HG03196 (cell line): ENCODE results near the gene CERS5.
A peak's percentile ranks its signal among the peaks of the same experiment; 100 is the strongest.
"Not testable (repeated sequence)": the region's sequence is repeated elsewhere in the genome, so short reads cannot be mapped to it uniquely, and the experiment has no call there.

Experiments used
- ATAC-seq: cut with Tn5 transposase; IDR thresholded peaks from one replicate; pipeline ENCODE4 v1.9.1; 2021; ENCODE audit not compliant: unreplicated experiment

CERS5 gene

GRCh38 chr12:50104417-50105366, 62.5 kb downstream of the CERS5 start:
- ATAC-seq = no peak

GRCh38 chr12:50103767-50104321, 63.3 kb downstream of the CERS5 start, which contains the start of gene GPD1:
GPD1 (plus strand) TSS chr12:50104008; CDS start chr12:50104051, 43 bp downstream.
- no peak for ATAC-seq

DNA sequence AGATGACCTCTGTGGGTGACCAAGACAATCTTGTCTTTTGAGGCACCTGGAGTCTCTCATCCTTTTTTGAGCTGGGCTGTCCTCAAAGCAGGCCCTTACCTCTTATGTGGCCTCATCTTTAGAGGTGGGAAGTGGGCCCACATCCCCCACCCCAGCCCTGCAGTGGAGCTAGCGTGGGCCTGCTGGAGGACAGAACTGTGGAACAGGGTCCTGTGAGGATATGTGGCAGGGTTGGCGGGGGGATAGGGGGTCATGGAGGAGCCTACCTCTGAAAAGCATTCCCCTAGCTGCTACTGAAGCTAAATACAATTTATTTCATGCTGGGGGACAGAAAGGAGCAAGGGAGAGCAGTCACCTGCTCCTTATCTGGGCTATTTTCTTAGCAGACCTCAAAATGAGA, 63.8 kb downstream of the CERS5 start:
- no peak for ATAC-seq

DNA sequence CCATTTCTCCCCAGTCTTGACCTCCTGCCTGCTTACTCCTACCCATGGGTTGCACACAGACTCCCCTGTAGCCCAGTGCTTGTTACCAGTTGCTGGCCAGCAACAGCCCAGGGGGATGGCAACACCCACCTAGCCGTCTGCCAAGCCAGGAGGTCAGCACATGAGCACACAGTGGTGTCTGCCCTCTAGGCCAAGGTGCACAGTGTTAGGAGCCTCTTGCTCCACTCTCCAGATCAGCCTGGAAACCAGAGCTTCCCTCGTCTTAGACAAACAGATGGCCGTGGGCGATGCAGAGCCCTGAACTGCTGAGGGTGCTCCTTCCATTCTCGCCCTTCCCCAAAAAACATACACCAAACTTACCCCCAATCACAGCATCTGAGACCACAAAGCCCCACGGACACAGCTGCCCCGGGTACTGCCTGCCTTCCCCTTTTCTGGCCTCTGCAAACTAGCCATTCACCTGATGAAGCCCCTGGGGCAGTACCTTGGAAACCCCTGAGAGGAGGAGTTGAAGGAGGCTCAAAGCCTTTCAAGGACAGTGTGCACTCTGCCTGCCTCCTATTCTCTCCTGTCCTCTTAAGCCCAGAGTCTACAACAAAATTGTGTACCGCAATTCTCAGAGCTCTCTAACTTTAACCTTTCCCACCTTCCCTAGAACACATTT, 64.4 kb downstream of the CERS5 start:
- ATAC-seq = no peak

GRCh38 chr12:50102131-50102531, 65.0 kb downstream of the CERS5 start:
- no peak for ATAC-seq

DNA sequence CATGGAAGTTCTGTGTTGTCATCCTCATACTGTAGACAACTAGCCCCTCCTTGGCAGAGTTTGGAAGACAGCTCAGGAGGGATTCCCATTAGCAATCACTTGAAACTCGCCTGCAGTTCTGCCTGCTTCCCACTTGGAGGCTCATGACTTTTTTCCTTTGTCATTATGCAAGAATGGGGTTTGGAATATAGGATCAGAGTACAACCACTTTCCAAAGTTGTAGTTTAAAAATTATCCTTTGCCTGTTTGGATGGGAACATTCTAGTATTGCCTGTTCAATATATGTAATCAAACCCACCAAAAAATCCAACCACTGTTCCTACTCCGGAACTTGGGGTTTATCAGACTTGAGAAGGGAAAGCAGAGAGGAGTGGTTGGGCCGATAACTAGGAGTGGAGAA, 65.5 kb downstream of the CERS5 start:
- ATAC-seq = no peak

- no peak for ATAC-seq
Observed at GRCh38 chr12:50100561-50100960, 66.6 kb downstream of the CERS5 start.

GRCh38 chr12:50099302-50100008, 67.7 kb downstream of the CERS5 start:
- no peak for ATAC-seq

DNA sequence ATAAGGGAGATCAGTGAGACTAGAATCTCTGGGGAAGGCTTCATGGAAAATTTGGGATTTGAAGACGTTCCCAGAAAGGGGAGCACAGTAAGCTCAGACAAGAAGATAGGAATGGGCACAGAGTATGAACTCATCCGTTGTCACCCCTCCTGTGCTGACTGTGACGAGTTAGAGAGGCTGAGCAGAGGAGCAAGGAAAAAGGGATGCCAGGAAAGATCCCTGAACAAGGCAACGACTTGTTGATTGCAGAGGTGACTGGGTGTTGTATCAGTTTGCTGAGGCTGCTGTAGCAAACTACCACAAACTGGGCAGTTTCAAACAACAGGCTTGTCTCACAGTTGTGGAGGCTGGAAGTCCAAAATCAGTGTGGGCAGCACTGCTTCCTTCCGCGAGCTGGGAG, 69.2 kb downstream of the CERS5 start:
- no peak for ATAC-seq

- ATAC-seq = no peak
Observed at GRCh38 chr12:50090391-50090790, 76.8 kb downstream of the CERS5 start.

GRCh38 chr12:50089730-50090129, 77.4 kb downstream of the CERS5 start:
- no peak for ATAC-seq

GRCh38 chr12:50088577-50089335, 78.4 kb downstream of the CERS5 start:
- ATAC-seq = no peak

DNA sequence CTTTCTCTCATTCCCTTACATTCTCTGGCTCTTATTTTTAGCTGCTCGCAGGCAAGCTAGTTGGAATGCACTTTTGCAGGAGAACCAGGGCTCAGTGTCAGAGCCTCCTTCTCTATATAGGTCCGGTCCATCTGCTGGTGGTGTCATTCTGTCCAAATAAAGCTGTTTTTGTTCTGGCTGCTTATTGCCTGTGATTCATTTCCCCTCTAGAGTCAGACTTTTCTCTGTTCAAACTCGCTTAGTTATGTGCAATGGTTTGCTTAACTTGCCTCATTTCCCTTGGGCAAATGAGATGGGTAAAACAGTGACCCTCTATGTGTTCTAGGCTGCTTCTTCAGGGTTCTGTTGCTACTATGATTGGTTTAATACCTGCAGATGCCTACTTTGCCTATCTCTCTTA, 79.2 kb downstream of the CERS5 start:
- no peak for ATAC-seq

GRCh38 chr12:50087151-50087550, 80.0 kb downstream of the CERS5 start:
- ATAC-seq = no peak

- no peak for ATAC-seq
Observed at GRCh38 chr12:50086148-50086547, 81.0 kb downstream of the CERS5 start.

GRCh38 chr12:50085615-50086072, 81.5 kb downstream of the CERS5 start:
- peak; percentile 12 for ATAC-seq

DNA sequence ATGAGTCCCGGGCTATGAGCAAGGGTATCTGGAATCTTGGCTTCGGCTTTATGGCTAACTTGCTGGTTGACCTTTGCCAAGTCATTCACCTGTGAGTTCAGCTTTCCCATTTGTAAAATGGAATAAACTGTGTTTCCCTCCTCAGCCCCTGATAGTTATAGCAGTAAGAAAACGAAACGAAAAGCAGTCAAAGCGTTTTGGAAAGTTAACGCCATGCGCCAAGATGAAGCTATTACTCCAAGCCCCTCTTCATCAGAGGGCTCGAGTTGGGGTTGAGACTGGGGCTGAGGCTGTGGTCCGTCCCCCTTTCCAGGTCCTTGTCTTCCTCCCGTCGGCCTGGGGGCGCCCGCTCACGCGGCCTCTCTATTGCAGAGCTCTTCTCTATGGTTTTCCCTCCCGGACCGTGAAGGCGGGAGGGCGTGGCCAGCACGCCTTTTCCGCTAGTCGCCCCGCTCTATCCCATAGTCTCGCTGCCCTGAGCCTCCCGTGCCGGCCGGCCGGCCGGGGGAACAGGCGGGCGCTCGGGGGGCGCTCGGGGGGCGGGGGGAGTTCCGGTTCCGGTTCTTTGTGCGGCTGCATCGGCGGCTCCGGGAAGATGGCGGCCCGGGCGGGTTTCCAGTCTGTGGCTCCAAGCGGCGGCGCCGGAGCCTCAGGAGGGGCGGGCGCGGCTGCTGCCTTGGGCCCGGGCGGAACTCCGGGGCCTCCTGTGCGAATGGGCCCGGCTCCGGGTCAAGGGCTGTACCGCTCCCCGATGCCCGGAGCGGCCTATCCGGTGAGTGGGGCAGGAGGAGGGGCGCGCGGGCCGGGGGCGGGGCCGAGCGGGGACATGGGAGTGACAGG, 82.2 kb downstream of the CERS5 start, which contains the start of gene SMARCD1:
Gene SMARCD1, plus strand, starts transcription at position 568 of the 840 bp plus-strand sequence. Its CDS starts 28 bp downstream, at position 596.
- ATAC-seq = peak; percentile 77

GRCh38 chr12:50084409-50084774, 82.8 kb downstream of the CERS5 start:
- ATAC-seq = not testable (repeated sequence)

DNA sequence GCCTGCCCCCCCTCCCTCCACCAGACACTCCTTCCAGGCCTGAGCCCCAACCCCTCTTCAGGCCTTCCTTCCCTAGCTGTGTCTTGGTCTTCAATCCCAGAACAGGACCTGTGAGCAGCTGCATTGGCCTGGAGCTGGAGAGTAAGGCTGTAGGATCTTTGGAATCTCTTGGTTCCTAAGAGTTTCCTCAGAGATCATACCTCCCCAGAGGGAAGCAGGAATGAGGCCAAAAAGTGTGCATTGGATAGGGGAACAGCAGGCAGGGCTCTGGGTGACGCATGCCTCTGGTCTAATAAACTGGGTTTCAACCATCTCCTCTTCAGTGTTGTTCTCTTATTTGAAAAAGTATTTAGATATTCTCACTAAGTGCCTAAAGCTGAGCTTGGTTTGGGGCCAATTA, 83.9 kb downstream of the CERS5 start:
- ATAC-seq = no peak
